ENCODE data around the gene MTA1. TPM values are rescaled to one million over a fixed set of nuclear protein-coding genes. Genes with fewer than 3 reads are reported as not detected.

Gene MTA1
- total RNA-seq, 1 donor from 2014 or later = 172 TPM

DNA sequence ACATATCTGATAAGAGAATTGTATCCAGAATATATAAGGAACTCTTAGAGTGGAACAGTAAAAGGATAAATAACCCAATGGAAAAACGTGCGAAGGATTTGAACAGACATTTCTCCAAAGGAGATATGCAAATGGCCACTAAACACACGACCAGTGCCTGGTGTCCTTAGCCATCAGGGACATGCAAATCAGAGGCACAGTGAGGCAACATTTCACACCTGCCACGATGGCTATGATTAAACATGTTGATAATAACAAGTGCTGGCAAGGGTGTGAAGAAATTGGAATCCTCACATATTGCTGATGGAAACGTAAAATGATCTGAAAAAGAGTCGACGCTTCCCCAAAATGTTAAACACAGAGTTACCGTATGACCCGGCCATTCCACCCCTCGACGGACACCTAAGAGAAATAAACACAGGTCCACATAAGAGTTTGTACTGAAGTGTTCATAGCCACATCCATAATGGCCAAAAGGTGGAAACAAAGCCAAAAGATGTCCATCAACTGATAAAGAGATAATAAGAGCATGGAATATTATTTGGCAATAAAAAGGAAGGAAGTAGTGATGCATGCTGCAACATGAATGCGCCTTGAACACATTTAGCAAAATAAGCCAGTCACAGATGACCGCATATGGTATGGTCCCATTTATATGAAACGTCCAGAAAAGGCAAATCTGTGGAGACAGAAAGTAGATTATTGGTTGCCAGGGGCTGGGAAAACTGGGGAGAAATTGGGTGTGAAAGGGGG lies 100.5 kb downstream of the MTA1 start:
- DNase-seq (ENCODE audit: low spot score) = no peak
- H3K27ac Mint-ChIP-seq = no peak overlapping the region

More for the DNA sequence above, 100.5 kb downstream of the MTA1 start:
- Mint-ChIP-seq H3K9me3 (no peaks in the 10 kb centered on the region), H3K36me3 (ENCODE audit: low read depth) (no peaks in the 10 kb centered on the region), H3K4me3 (ENCODE audit: low read depth) (no peak overlapping the region), H3K27me3 (ENCODE audit: low read depth) (peaks cover 32% of the 10 kb centered on the region), H3K4me1 (ENCODE audit: low read depth) (no peaks in the 10 kb centered on the region)
- intact Hi-C loops (cut with micrococcal nuclease) = no loop called here

Other genes starting within 250 kb of the MTA1 start
- 7.7 and 10.4 TPM in 2 replicates for gene NUDT14, start 238.5 kb upstream of the MTA1 start, total RNA-seq
- gene BTBD6, start 171.3 kb upstream of the MTA1 start, total RNA-seq = 38.4 and 38.6 TPM in 2 replicates
- gene BRF1, start 118.8 kb upstream of the MTA1 start, total RNA-seq = 44.0 TPM in 2 replicates
- gene PACS2, start 105.1 kb upstream of the MTA1 start, total RNA-seq = 35.2 and 36.8 TPM in 2 replicates
- gene TEX22, start 21.3 kb upstream of the MTA1 start, total RNA-seq = 4.7 and 5.0 TPM in 2 replicates
- gene CRIP2, start 55.0 kb downstream of the MTA1 start, total RNA-seq = 0.16 and 0.55 TPM in 2 replicates
- gene CRIP1, start 67.1 kb downstream of the MTA1 start, total RNA-seq = 156 and 185 TPM in 2 replicates
- gene TEDC1, start 71.4 kb downstream of the MTA1 start, total RNA-seq = 38.2 and 42.6 TPM in 2 replicates
- gene TMEM121, start 106.8 kb downstream of the MTA1 start, total RNA-seq = 8.2 and 9.6 TPM in 2 replicates